PC-3 (cell line): ENCODE results near the gene RCN1. TPM values are rescaled to one million over a fixed set of nuclear protein-coding genes. Genes with fewer than 3 reads are reported as not detected.
"Not testable (repeated sequence)": the region's sequence is repeated elsewhere in the genome, so short reads cannot be mapped to it uniquely, and the experiment has no call there.

ENCODE experiments used
- ATAC-seq: fragments of 200-7000 bp; cut with Tn5 transposase; 2 replicates; pipeline ENCODE4 v1.9.1; 2020; ENCODE audit warnings: mild to moderate bottlenecking, moderate library complexity
- BruUV-seq: library from RNA; stranded (reverse); fragments of 400-500 nt; replicated peaks from 2 replicates; lab custom pipeline; 2021; lab: Mats Ljungman, UMichigan
- CTCF ChIA-PET: fragments of 300-600 bp; sonication (Branson Sonifier 250); formaldehyde crosslinking; loops from one replicate; lab custom pipeline; 2022; ENCODE audit warnings: antibody characterized with exemption; lab: Charles Lee
- POLR2A ChIA-PET: fragments of 300-600 bp; sonication (Branson Sonifier 250); formaldehyde crosslinking; loops from one replicate; lab custom pipeline; 2022; ENCODE audit warnings: antibody characterized with exemption; ENCODE audit not compliant: unreplicated experiment; lab: Charles Lee
- DNase-seq: peaks from one replicate; pipeline ENCODE4 v3.0.0-alpha.2; 2015
- H2AFZ ChIP-seq: fragments of 300-600 bp; sonication (generic); 2 replicates; pipeline ENCODE4 v1.6.0; 2016; ENCODE audit warnings: antibody characterized with exemption, low read length
- H3F3A ChIP-seq: fragments of 300-600 bp; sonication (generic); one replicate; pipeline ENCODE4 v1.6.0; 2017; ENCODE audit warnings: antibody characterized with exemption, low read length, control low read depth, mild to moderate bottlenecking; ENCODE audit not compliant: unreplicated experiment
- H3K27ac ChIP-seq: fragments of 300-600 bp; sonication (generic); 2 replicates; pipeline ENCODE4 v1.5.1; 2016; ENCODE audit warnings: mild to moderate bottlenecking, low read length
- H3K27me3 ChIP-seq: fragments of 300-600 bp; sonication (generic); 2 replicates; pipeline ENCODE4 v1.6.1; 2016; ENCODE audit warnings: low read length, mixed read lengths
- H3K36me3 ChIP-seq: fragments of 300-600 bp; sonication (generic); 2 replicates; pipeline ENCODE4 v1.6.1; 2016; ENCODE audit warnings: low read depth, mixed run types, low read length, mixed read lengths
- H3K4me1 ChIP-seq: fragments of 300-600 bp; sonication (generic); 2 replicates; pipeline ENCODE4 v1.5.1; 2016; ENCODE audit warnings: low read length; ENCODE audit not compliant: insufficient read depth
- H3K4me2 ChIP-seq: fragments of 300-600 bp; sonication (generic); 2 replicates; pipeline ENCODE4 v1.6.0; 2016; ENCODE audit warnings: low read length
- H3K4me3 ChIP-seq: fragments of 300-600 bp; sonication (generic); 2 replicates; pipeline ENCODE4 v1.5.1; 2016; ENCODE audit warnings: mild to moderate bottlenecking, low read length, mixed read lengths
- H3K79me2 ChIP-seq: fragments of 300-600 bp; sonication (generic); 2 replicates; pipeline ENCODE4 v1.6.1; 2017; ENCODE audit warnings: low read length, mixed read lengths
- H3K9ac ChIP-seq: fragments of 300-600 bp; sonication (generic); 2 replicates; pipeline ENCODE4 v1.6.0; 2016; ENCODE audit warnings: mild to moderate bottlenecking, low read length
- H3K9me2 ChIP-seq: fragments of 300-600 bp; sonication (generic); replicated peaks from 2 replicates; pipeline ENCODE4 v1.6.1; 2016; ENCODE audit warnings: mixed run types, low read length, mixed read lengths
- H3K9me3 ChIP-seq: fragments of 300-600 bp; sonication (generic); 2 replicates; pipeline ENCODE4 v1.6.1; 2016; ENCODE audit warnings: low read length, mixed read lengths
- H4K20me1 ChIP-seq: fragments of 300-600 bp; sonication (generic); 2 replicates; pipeline ENCODE4 v1.6.1; 2016; ENCODE audit warnings: low read length, mixed read lengths
- EZH2 ChIP-seq: fragments of 300-600 bp; sonication (generic); IDR thresholded peaks from one replicate; pipeline ENCODE4 v1.6.1; 2017; ENCODE audit warnings: antibody characterized with exemption, mild to moderate bottlenecking, low read length; ENCODE audit not compliant: unreplicated experiment
- EZH2phosphoT487 ChIP-seq: fragments of 300-600 bp; sonication (generic); IDR thresholded peaks from 2 replicates; pipeline ENCODE4 v1.6.1; 2018; ENCODE audit warnings: mild to moderate bottlenecking, antibody characterized with exemption, low read length, borderline replicate concordance
- intact Hi-C: fragments of 100-400 bp; cut with micrococcal nuclease; formaldehyde crosslinking; loops from 2 replicates; pipeline ENCODE4 v1.9.0; 2023
- total RNA-seq: library from RNA; depleted of rRNA; stranded (reverse); fragments of >200 nt; gene quantifications from 2 replicates; pipeline ENCODE4 v1.2.3, GENCODE V29; 2014
- TF ChIP-seq, protein P1 (sequence below): fragments of 300-600 bp; sonication (generic); conservative IDR thresholded peaks from 2 replicates; pipeline ENCODE4 v1.5.1; 2017; ENCODE audit warnings: antibody characterized with exemption, low read depth, mild to moderate bottlenecking, low read length

The RCN1 gene
- total RNA-seq, 1 experiment from 2014 or later, result 110 TPM

DNA sequence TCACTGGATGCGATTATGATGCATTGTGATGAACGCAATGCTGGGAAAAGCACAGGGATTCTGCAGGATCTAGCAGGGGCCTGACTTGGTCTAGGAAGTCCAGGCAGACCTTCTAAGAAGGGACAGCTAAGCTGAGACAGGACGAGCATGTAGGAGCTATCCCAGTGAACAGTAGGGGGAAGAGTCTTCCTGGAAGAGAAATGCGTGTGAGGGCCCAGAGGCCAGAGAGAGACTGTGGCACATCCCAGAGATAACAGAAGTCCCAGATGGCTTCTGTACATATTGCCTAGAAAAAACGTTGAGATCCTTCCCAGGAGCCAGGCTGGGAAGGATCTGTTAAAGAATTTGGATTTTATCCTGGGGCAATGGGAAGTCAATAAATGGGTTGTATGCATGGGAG, 24.6 kb downstream of the RCN1 start:
- DNase-seq, result no peak
- Histone ChIP-seq H3K4me1 (peaks cover 16% of the 10 kb centered on the region), H4K20me1 (no peaks in the 10 kb centered on the region), H3K9ac (no peak overlapping the region), H3K36me3 (no peaks in the 10 kb centered on the region), H3K27me3 (no peaks in the 10 kb centered on the region), H3K4me3 (no peak overlapping the region), H2AFZ (no peak overlapping the region), H3K4me2 (no peak overlapping the region), H3K9me2 (no peaks in the 10 kb centered on the region), H3K79me2 (no peaks in the 10 kb centered on the region), H3K9me3 (no peaks in the 10 kb centered on the region), H3F3A (no peaks in the 10 kb centered on the region), H3K27ac (no peak overlapping the region)
- intact Hi-C loops, result no loop called here
- BruUV-seq, result no TSS peak
- TF ChIP-seq EZH2phosphoT487 (no peak), EZH2 (no peak)
- TF ChIP-seq, protein P1, sequence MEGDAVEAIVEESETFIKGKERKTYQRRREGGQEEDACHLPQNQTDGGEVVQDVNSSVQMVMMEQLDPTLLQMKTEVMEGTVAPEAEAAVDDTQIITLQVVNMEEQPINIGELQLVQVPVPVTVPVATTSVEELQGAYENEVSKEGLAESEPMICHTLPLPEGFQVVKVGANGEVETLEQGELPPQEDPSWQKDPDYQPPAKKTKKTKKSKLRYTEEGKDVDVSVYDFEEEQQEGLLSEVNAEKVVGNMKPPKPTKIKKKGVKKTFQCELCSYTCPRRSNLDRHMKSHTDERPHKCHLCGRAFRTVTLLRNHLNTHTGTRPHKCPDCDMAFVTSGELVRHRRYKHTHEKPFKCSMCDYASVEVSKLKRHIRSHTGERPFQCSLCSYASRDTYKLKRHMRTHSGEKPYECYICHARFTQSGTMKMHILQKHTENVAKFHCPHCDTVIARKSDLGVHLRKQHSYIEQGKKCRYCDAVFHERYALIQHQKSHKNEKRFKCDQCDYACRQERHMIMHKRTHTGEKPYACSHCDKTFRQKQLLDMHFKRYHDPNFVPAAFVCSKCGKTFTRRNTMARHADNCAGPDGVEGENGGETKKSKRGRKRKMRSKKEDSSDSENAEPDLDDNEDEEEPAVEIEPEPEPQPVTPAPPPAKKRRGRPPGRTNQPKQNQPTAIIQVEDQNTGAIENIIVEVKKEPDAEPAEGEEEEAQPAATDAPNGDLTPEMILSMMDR, result no peak
- POLR2A ChIA-PET, result no interaction called here
- no peak for ATAC-seq
- CTCF ChIA-PET, result no interaction called here

DNA sequence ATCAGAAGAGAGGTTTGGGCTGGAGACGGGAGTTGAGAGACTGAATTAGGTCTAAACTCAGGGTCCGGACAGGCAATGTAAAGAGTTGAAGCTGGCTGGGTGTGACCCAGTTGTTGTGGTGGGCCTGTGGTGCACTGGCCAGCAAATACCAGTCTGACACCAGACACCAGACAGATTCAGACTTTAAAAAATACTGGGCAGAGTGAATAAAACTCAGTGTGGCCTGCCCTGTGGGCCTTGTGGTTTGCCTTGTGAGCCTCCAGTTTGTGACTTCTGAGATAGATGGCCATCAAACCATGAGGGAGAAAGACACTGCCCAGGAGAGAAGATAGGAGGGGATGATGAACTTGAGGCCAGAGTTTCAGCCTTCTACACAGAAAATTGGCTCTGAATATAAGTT, 25.8 kb downstream of the RCN1 start:
- Histone ChIP-seq H3F3A (no peaks in the 10 kb centered on the region), H3K27ac (no peak overlapping the region), H3K4me1 (peaks cover 16% of the 10 kb centered on the region), H3K27me3 (no peaks in the 10 kb centered on the region), H3K9me3 (no peaks in the 10 kb centered on the region), H3K4me2 (no peak overlapping the region), H3K79me2 (no peaks in the 10 kb centered on the region), H4K20me1 (no peaks in the 10 kb centered on the region), H3K9ac (no peak overlapping the region), H2AFZ (no peak overlapping the region), H3K4me3 (no peak overlapping the region), H3K9me2 (no peaks in the 10 kb centered on the region), H3K36me3 (no peaks in the 10 kb centered on the region)
- no TSS peak for BruUV-seq
- intact Hi-C loops, result no loop called here
- ChIA-PET POLR2A (no interaction called here), CTCF (no interaction called here)
- TF ChIP-seq, protein P1, result no peak
- TF ChIP-seq EZH2 (no peak), EZH2phosphoT487 (no peak)
- DNase-seq (no peak), ATAC-seq (no peak)

DNA sequence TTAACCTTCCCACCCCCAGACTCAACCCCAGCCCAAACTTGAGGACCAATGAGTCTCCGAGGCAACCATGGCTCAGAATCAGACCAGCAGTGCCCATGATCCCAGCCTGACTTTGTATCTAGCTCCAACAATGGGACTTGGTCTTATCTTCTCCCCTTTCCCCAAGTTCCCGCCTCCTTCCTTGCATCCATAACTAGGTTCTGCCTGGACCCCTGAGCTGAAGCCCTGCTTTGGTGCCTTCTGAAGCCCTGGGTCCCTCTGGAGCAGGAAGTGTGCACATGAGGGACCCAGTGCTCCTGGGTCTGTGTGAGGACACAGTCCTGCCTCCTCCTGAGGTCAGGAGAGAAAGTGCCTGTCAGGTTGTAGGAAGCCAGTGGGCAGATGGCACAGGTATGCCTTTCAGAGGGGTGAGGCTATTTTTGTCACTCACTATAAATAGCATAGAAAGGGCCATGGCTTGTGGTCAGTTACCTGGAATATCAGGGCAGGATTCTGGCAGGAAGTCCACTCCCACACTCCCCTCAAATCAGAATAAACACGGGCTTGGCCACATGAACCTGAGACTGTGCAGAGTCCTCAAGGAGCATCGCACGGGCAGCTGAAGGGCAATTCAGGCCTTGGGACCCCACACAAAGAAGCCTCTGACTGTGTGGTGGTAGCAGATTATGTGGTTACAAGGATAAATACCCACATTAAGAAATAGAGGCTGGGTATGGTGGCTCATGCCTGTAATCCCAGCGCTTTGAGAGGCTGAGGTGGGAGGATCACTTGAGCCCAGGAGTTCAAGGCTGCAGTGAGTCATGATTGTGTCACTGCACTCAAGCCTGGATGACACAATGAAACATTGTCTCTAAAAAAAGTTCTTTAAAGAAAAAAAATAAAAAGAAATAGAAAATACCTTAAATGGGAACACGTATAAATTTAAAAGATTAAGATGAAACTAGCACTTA, 27.4 kb downstream of the RCN1 start:
- POLR2A ChIA-PET, result no interaction called here
- Histone ChIP-seq H4K20me1 (no peaks in the 10 kb centered on the region), H3K9me3 (no peaks in the 10 kb centered on the region), H3K4me2 (peak overlapping the region; percentile 63), H3F3A (no peaks in the 10 kb centered on the region), H3K9me2 (no peaks in the 10 kb centered on the region), H3K27ac (peak overlapping the region; percentile 89), H3K9ac (peak overlapping the region; percentile 37), H2AFZ (peak overlapping the region; percentile 13; the same call in 1 of the 2 replicates), H3K27me3 (no peaks in the 10 kb centered on the region), H3K4me1 (peaks cover 16% of the 10 kb centered on the region), H3K36me3 (no peaks in the 10 kb centered on the region), H3K4me3 (peak overlapping the region; percentile 11; the same call in 1 of the 2 replicates), H3K79me2 (no peaks in the 10 kb centered on the region)
- peak; percentile 78 for DNase-seq
- no peak for TF ChIP-seq EZH2
- TF ChIP-seq, protein P1, result no peak
- no peak for TF ChIP-seq EZH2phosphoT487
- peak; percentile 92 for ATAC-seq
- CTCF ChIA-PET, result no interaction called here
- no TSS peak for BruUV-seq
- intact Hi-C loops, result no loop called here

DNA sequence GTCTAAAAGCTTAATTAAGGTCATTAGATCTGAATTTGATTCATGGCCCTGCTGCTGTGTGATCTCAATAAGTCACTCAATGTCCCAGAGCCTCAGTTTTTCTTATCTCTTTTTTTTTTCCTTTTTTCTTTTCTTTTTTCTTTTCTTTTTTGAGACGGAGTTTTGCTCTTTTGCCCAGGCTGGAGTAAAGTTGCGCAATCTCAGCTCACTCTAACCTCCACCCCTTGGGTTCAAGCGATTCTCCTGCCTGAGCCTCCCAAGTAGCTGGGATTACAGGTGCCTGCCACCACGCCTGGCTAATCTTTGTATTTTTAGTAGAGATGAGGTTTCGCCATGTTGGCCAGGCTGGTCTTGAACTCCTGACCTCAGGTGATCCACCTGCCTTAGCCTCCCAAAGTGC, 28.3 kb downstream of the RCN1 start:
- Histone ChIP-seq H3K9ac (peak overlapping the region; percentile 37; the same call in 1 of the 2 replicates), H3K4me1 (peaks cover 16% of the 10 kb centered on the region), H3K27ac (peak overlapping the region; percentile 89), H3K4me2 (peak overlapping the region; percentile 63)
- H3K27me3 ChIP-seq, H2AFZ ChIP-seq, H3K36me3 ChIP-seq, H4K20me1 ChIP-seq, H3K79me2 ChIP-seq, H3K9me2 ChIP-seq, H3K4me3 ChIP-seq, POLR2A ChIA-PET, H3F3A ChIP-seq, H3K9me3 ChIP-seq, DNase-seq, ATAC-seq, intact Hi-C loops, BruUV-seq, CTCF ChIA-PET: not testable (repeated sequence)
